Measurements from ENCODE around the gene CA5A. TPM values are rescaled to one million over a fixed set of nuclear protein-coding genes. Genes with fewer than 3 reads are reported as not detected.
A peak's percentile ranks its signal among the peaks of the same experiment; 100 is the strongest.
"Not testable (repeated sequence)": the region's sequence is repeated elsewhere in the genome, so short reads cannot be mapped to it uniquely, and the experiment has no call there.

The CA5A gene
- total and polyA plus RNA-seq, 9 of the 15 experiments (the other 6 are each of a cell fraction or from before 2014, with no cell fraction given) = not detected

DNA sequence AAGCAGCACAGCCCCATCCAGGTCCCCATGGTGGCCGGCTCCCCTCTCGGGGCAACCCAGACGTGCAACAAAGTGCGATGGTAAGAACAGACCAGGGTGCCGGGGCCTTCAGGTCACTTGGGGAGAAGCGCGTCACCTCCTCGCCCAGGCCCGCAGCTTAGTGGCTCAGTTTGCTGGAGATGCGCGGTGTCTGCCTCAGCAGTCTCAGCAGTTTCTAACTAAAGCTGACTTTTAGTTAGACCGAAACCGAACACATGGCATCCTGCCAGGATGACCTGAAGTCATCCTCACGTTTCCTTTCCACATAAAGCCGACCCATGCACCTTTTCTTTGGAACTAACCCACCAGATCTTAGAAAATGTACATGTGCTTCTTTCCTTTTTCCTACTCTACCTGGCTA, 47.9 kb upstream of the CA5A start:
- H3K4me3 ChIP-seq; ATAC-seq; H4K20me1 ChIP-seq (replicated peaks; ENCODE audit: control insufficient read depth, insufficient read depth, low read length); H2AFZ ChIP-seq (ENCODE audit: low read depth, low read length); H3K4me2 ChIP-seq (ENCODE audit: insufficient read depth, low read length); H3K27me3 ChIP-seq (ENCODE audit: control insufficient read depth in 2 of 2, insufficient read depth in 2 of 2, low read length in 2 of 2); FAIRE-seq; POLR2A ChIA-PET; H3K27ac ChIP-seq (ENCODE audit: extremely low read depth, low read depth, low read length); H3K9ac ChIP-seq (ENCODE audit: insufficient read depth in 1 of 2, low read depth in 2 of 2, low read length in 2 of 2); BruUV-seq (replicated peaks); H3K9me3 ChIP-seq (replicated peaks; ENCODE audit: control insufficient read depth, insufficient read depth, low read depth, low read length); DNase-seq (ENCODE audit: extremely low read depth in 1 of 4, low spot score in 3 of 4); H3K4me1 ChIP-seq (replicated peaks in 1 of 2; ENCODE audit: control insufficient read depth in 2 of 2, insufficient read depth in 2 of 2, low read length in 2 of 2); CTCF ChIA-PET (ENCODE audit: low intra/inter-chr PET ratio); intact Hi-C loops (cut with micrococcal nuclease); in situ Hi-C loops (cut with MboI); H3K9me1 ChIP-seq (ENCODE audit: control insufficient read depth, insufficient read depth, low read length); H3K79me2 ChIP-seq (ENCODE audit: control insufficient read depth, insufficient read depth, low read length): not testable (repeated sequence)
- H3K36me3 ChIP-seq (ENCODE audit: control insufficient read depth, insufficient read depth, low read length) = peaks cover 16% of the 10 kb centered on the region; the same call in 2 of the 3 replicates
- WGBS (ENCODE audit: insufficient coverage, low coverage, missing lambda C conversion rate) = 83% methylated on average over 7 of the region's 15 CpGs
- TF ChIP-seq NFIC (IDR thresholded peaks at IDR 0.05) = peak; percentile 23; the same call in 1 of the 2 replicates

DNA sequence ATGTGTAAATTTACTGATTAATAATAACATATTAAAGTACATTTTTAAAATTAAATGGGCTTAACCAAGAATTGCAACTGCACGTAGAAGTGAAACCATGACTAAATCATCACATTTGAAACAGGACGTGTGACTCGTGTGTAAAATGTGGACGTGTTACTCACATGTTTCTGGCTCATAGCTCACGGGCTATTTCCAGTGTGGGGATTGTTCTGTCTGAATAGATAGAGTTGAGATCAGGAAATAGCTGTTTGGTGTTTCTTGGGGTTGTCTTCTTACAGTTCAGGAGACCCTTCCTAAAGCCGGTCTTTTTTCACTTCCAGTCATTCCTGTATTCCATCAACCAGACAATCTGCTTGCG, 47.4 kb upstream of the CA5A start:
- CTCF ChIA-PET (ENCODE audit: low intra/inter-chr PET ratio); H3K27me3 ChIP-seq (ENCODE audit: control insufficient read depth in 2 of 2, insufficient read depth in 2 of 2, low read length in 2 of 2); H3K4me3 ChIP-seq; in situ Hi-C loops (cut with MboI); DNase-seq (ENCODE audit: extremely low read depth in 1 of 4, low spot score in 3 of 4); intact Hi-C loops (cut with micrococcal nuclease); H3K27ac ChIP-seq (ENCODE audit: extremely low read depth, low read depth, low read length); H3K9me1 ChIP-seq (ENCODE audit: control insufficient read depth, insufficient read depth, low read length); H2AFZ ChIP-seq (ENCODE audit: low read depth, low read length); H3K9ac ChIP-seq (ENCODE audit: insufficient read depth in 1 of 2, low read depth in 2 of 2, low read length in 2 of 2); ATAC-seq; BruUV-seq (replicated peaks); H3K79me2 ChIP-seq (ENCODE audit: control insufficient read depth, insufficient read depth, low read length); H3K4me2 ChIP-seq (ENCODE audit: insufficient read depth, low read length); H3K4me1 ChIP-seq (replicated peaks in 1 of 2; ENCODE audit: control insufficient read depth in 2 of 2, insufficient read depth in 2 of 2, low read length in 2 of 2); H3K9me3 ChIP-seq (replicated peaks; ENCODE audit: control insufficient read depth, insufficient read depth, low read depth, low read length); H4K20me1 ChIP-seq (replicated peaks; ENCODE audit: control insufficient read depth, insufficient read depth, low read length); POLR2A ChIA-PET: not testable (repeated sequence)
- FAIRE-seq = peak; percentile 71
- 76% methylated on average over 5 of the region's 7 CpGs for WGBS (ENCODE audit: insufficient coverage, low coverage, missing lambda C conversion rate)
- H3K36me3 ChIP-seq (ENCODE audit: control insufficient read depth, insufficient read depth, low read length) = peaks cover 16% of the 10 kb centered on the region; the same call in 2 of the 3 replicates

Data from K562 (cell line).